ENCODE measurements around the gene TTLL3. TPM values are rescaled to one million over a fixed set of nuclear protein-coding genes. Genes with fewer than 3 reads are reported as not detected.

TTLL3 gene
- total and polyA plus RNA-seq, 2 of the 13 experiments (the other 11 are each of a cell fraction or from before 2014, with no cell fraction given): 9.5 to 51.2 TPM

DNA sequence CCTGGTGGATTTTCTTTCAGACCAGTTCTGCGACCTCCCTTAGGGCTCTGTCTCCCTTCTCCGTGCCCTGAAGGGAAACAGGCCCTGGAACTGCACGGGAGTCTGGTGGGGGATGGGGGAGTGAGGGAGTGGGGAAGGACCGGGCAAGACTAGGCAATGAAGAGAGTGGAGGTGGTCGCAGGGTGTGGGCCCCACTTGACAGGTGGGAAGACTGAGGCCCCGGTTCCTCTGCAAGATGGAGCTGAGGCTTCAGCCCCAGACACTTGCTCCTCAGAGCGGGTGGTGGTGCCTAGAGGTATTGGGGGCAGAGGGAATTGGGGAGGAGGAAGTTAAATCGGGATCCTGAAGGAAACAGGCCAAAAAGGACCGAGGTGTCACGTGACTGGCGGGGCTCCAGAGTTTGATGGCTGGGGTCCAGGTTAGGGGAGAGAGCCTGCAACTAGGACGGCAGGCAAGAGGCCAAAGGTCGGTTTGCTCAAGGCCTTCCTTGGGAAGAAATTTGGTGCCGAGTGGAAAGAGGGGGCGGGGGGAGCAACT lies 39.7 kb upstream of the TTLL3 start:
- Histone ChIP-seq H3K9me3 (ENCODE audit: low read length) (no peaks in the 10 kb centered on the region), H3K4me3 (replicated peaks in 1 of 3; ENCODE audit: insufficient read depth in 1 of 3, low read depth in 2 of 3, low read length in 3 of 3) (peak overlapping the region; percentile 68 to 92 (median 76)), H3K27me3 (ENCODE audit: control insufficient read depth in 1 of 2, insufficient read depth in 2 of 2, low read length in 2 of 2) (no peaks in the 10 kb centered on the region; a peak in 1 of 5 replicates), H2AFZ (ENCODE audit: low read length) (no peak overlapping the region), H3K36me3 (replicated peaks in 1 of 2; ENCODE audit: control insufficient read depth in 1 of 2, insufficient read depth in 2 of 2, low read length in 2 of 2) (peaks cover 4 to 11% of the 10 kb centered on the region in 2 experiments; a peak in 3 of 5 replicates), H3K9ac (ENCODE audit: insufficient read depth, low read depth, low read length) (peak overlapping the region; percentile 84), H3K27ac (ENCODE audit: extremely low read length, insufficient read depth, low read length) (peak overlapping the region; percentile 57), H3K4me1 (ENCODE audit: insufficient read depth, low read length) (peaks cover 39% of the 10 kb centered on the region), H3K79me2 (ENCODE audit: insufficient read depth, low read length) (peaks cover 13% of the 10 kb centered on the region), H3K4me2 (ENCODE audit: low read depth, low read length) (peak overlapping the region; percentile 99), H4K20me1 (ENCODE audit: insufficient read depth, low read length) (no peaks in the 10 kb centered on the region)
- TSS peak; percentile 35 for BruUV-seq (replicated peaks)
- ChIA-PET POLR2A (interaction anchor here (0.7 to 5.3 kb wide), 7 partner anchors 12 to 407 kb away, joined by 3 to 50 read pairs (median 6); partner anchors contain the start of genes ARPC4, BRPF1, OGG1 and TADA3), CTCF (ENCODE audit: low intra/inter-chr PET ratio, low total read pairs) (no interaction called here)
- DNase-seq (ENCODE audit: low spot score) (peak; percentile 74), FAIRE-seq (no peak), ATAC-seq (peak; percentile 22)
- WGBS (ENCODE audit: low lambda C conversion rate): 2% methylated on average over 15 of the region's 15 CpGs
- intact Hi-C loops (cut with micrococcal nuclease; ENCODE audit: unreplicated experiment) (no loop called here), in situ Hi-C loops (cut with HindIII; ENCODE audit: extremely low pct_ligation_motif_present, low pct_unique_long_range_greater_than_20kb) (no loop called here)
- peak; percentile 33; the same call in 1 of the 2 replicates for TF ChIP-seq ZNF3 (CRISPR knock-in tag; IDR thresholded peaks at IDR 0.05)
- TF ChIP-seq ZNF207 (IDR thresholded peaks at IDR 0.05; ENCODE audit: borderline replicate concordance): 0 out of 2 replicates have a peak, but pooled peaks have one; percentile 32
- TF ChIP-seq ZNF629 (CRISPR knock-in tag; conservative IDR thresholded peaks at IDR 0.05): peak; percentile 96
- TF ChIP-seq SPEN (CRISPR knock-in tag; IDR thresholded peaks at IDR 0.05; ENCODE audit: low read depth): 0 out of 2 replicates have a peak, but pooled peaks have one; percentile 46
- peak; percentile 51; the same call in 1 of the 2 replicates for TF ChIP-seq CEBPB (IDR thresholded peaks at IDR 0.05; ENCODE audit: borderline replicate concordance, low read depth, low read length)
- 0 out of 2 replicates have a peak, but pooled peaks have one; percentile 39 for TF ChIP-seq PHF21A (CRISPR knock-in tag; IDR thresholded peaks at IDR 0.05)
- TF ChIP-seq, protein P1, sequence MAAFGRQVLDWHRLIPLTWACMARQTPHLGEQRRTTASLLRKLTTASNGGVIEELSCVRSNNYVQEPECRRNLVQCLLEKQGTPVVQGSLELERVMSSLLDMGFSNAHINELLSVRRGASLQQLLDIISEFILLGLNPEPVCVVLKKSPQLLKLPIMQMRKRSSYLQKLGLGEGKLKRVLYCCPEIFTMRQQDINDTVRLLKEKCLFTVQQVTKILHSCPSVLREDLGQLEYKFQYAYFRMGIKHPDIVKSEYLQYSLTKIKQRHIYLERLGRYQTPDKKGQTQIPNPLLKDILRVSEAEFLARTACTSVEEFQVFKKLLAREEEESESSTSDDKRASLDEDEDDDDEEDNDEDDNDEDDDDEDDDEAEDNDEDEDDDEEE (CRISPR knock-in tag; IDR thresholded peaks at IDR 0.05): 0 out of 2 replicates have a peak, but pooled peaks have one; percentile 31
- TF ChIP-seq ARID5B (CRISPR knock-in tag; IDR thresholded peaks at IDR 0.05): peak; percentile 55
- 0 out of 2 replicates have a peak, but pooled peaks have one; percentile 31 for TF ChIP-seq ZNF224 (CRISPR knock-in tag; IDR thresholded peaks at IDR 0.05)
- TF ChIP-seq MLX (CRISPR knock-in tag; IDR thresholded peaks at IDR 0.05): peak; percentile 28; the same call in 1 of the 2 replicates
- TF ChIP-seq ASH2L (IDR thresholded peaks at IDR 0.05; ENCODE audit: insufficient read length, low read depth, low read length): peak; percentile 38
- TF ChIP-seq ZNF180 (CRISPR knock-in tag; IDR thresholded peaks at IDR 0.05; ENCODE audit: borderline replicate concordance, low read depth): no peak
- peak; percentile 86 for TF ChIP-seq BHLHE40 (IDR thresholded peaks at IDR 0.05; ENCODE audit: low read length)
- TF ChIP-seq ZNF234 (CRISPR knock-in tag; conservative IDR thresholded peaks at IDR 0.05): no peak
- 0 out of 2 replicates have a peak, but pooled peaks have one; percentile 4 for TF ChIP-seq TFDP2 (CRISPR knock-in tag; IDR thresholded peaks at IDR 0.05)
- TF ChIP-seq, protein P2, sequence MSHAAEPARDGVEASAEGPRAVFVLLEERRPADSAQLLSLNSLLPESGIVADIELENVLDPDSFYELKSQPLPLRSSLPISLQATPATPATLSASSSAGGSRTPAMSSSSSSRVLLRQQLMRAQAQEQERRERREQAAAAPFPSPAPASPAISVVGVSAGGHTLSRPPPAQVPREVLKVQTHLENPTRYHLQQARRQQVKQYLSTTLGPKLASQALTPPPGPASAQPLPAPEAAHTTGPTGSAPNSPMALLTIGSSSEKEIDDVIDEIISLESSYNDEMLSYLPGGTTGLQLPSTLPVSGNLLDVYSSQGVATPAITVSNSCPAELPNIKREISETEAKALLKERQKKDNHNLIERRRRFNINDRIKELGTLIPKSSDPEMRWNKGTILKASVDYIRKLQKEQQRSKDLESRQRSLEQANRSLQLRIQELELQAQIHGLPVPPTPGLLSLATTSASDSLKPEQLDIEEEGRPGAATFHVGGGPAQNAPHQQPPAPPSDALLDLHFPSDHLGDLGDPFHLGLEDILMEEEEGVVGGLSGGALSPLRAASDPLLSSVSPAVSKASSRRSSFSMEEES (CRISPR knock-in tag; IDR thresholded peaks at IDR 0.05): peak; percentile 51; the same call in 1 of the 2 replicates

Measured in HepG2 (cell line).